HG02973 (cell line): ENCODE results near the gene SYNGR2.

Experiments used
- ATAC-seq: cut with Tn5 transposase; IDR thresholded peaks from one replicate; pipeline ENCODE4 v1.9.1; 2021; ENCODE audit warnings: moderate library complexity; ENCODE audit not compliant: unreplicated experiment

SYNGR2 gene, protein sequence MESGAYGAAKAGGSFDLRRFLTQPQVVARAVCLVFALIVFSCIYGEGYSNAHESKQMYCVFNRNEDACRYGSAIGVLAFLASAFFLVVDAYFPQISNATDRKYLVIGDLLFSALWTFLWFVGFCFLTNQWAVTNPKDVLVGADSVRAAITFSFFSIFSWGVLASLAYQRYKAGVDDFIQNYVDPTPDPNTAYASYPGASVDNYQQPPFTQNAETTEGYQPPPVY

DNA sequence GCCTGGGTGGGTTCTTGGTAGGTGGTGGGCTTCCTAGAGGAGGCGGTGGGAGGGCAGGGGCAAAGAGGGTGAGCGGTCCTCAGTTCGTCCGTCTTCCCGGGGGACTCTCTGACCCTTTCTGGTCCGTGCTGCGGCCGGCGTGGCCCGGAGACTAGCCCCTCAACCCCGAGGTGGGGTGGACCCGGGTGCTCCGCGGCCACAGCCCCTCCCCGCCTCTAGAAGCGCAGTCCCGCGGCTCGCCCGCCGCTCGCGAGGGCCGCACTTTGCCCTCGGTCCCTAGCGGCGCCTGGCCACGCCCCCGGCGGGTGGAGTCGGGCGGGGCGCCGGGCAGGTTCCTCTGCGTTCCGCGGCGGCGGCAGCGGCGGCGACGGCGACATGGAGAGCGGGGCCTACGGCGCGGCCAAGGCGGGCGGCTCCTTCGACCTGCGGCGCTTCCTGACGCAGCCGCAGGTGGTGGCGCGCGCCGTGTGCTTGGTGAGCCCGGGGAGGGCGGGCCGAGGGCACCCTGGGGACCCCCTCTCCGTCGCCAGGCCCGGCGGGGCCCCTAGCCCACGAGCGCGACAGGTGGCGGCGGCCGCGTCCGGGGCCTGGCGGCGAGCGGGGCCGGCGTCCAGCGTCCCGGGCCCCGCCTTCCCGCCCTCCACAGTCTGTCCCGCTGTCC lies at the start of gene SYNGR2:
Gene SYNGR2, plus strand, starts transcription at position 340 of the 661 bp plus-strand sequence. Its CDS starts 36 bp downstream, at position 376.
- peak; percentile 37 for ATAC-seq

DNA sequence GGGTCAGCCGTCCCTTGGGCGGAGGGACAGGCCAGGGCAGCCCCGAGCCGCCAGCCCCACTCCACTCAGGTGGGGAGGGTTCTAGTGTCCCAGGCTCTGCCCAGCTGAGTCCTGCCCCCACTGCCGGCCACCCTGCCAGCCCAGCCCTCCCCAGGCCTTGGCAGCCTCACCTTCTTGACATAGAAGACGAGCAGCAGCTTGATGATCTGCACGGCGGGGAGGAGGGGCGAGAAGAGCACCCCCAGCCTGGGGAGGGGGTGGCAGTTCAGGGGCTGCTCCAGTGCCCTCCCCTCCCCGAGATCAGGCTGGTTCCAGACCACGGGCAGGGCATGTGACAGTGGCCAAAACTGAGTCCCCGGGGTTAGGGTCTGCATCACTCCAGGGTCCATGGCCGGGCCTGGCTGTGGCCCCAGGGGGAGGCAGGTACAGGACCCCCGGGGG lies 49.6 kb upstream of the SYNGR2 start:
- no peak for ATAC-seq

DNA sequence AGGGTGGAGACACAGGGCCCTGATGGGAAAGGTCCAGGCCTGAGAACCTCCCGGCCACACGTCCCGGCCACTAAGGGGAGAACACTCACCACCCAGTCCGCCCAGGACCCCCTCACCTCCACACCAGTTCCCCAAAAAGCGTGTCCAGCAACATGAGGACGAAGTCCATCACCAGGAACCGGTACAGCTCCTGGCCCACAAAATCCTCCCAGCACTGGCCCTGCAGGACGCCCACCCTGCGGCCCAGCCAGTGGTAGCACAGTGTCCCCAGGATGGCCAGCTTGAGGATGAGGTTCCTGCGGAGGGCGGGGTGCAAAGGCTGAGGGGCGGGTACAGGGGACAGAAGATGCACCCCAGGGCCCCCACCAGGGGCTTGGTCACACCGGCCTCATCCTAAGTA lies 47.8 kb upstream of the SYNGR2 start:
- no peak for ATAC-seq

DNA sequence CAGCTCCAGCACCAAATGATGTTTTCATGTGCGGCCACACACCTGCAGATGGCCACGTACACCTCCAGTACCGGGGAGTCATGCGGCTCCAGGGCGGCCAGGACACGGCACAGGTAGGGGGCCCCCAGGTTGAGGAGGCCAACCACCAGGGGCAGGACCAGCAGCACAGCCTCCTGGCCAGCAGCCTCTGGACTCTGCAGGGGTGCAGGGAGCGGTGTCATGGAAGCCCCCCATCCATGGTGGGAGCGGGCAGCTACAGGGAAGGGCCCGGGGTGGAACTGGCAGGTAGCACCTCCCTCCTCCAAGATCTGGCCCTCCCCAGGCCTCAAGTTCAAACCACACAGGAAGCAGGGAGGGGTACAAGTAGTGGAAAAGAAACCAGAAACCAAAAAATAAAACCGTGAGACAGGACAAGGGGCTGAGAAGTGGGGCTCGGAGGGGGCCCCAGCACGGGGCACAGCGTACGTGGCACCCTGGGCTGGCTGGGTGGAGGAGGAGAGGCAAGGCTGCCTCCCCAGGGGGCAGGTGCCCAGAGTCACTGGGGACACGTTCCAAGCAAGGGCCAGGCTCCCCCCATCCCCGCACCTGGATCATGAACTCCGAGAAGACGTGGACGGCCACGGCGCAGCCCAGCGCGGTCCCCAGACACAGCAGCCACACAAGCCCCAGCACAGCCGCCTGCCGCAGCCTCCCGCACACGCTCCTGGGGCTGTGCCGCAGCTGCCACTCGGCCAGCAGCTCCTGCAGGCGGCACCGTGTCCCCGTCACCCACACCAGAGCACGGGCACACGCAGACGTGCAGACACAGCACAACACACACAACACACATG lies 47.2 kb upstream of the SYNGR2 start:
- no peak for ATAC-seq

DNA sequence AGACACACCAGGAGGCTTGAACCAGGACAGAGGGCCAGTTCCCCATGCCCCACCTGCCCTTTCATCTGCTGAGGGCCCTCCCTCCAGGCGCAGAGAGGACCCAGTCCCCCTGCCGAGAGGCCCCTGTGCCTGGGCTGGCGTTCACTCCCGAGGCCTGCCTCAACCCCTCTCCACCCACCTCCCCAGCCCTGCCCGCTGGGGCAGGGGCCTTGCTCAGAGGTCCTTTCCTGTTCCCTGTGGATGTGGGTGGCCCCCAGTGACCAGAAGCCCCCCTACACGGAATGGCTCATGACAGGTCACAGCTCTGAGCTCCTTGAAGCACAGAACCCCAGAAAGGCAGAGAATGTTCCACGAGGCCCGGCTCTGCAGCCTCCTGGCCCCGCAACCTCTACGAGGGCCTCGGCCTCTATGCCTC lies 46.6 kb upstream of the SYNGR2 start:
- ATAC-seq = no peak

DNA sequence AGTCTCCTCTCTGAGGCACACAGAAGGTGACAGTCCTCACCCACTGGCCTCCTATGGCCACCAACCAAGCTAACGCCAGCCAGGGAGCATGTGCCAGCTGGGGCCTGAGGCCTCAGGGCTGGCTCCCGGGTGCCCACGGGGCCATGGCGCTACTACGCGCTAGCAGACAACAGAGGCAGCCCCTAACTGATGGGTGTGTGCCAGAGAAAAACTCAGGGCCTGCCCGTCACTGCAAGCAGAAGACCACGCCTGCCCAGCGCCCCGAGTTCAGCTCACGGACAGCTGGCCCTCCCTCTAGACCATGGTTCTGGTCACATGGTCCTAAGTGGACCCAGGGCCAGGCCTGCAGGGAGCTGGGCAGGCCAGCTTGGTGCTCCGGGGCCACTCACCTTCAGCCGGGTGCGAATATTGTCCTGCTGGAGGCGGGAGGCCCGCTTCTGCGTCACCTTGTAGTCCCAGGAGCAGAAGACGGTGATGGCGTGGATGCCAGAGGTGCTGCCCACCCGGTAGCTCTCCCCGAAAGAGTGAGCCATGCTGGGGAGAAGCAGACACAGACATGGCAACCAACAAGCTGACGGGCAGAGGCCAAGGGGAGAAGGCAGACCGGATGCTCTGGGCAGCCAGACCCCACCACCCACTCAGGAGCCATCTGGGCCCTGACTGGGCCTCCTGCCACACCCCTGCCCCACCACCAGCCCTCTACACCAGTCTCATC lies 46.0 kb upstream of the SYNGR2 start:
- ATAC-seq = no peak

DNA sequence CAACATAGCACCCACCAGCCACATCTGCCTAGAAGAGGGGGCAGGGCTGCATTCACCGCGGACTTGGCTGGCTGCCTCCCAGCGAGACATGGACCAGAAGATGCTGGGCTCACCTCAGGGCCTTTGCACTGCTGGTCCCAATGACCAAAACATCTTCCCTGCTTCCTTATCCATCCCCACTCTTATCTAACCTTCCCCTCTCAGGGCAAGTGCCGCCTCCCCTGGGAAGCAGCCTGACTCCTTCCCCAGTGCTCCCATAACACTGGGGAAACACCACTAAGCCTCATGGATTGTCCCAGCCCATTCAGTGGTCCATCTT lies 45.5 kb upstream of the SYNGR2 start:
- ATAC-seq = no peak

DNA sequence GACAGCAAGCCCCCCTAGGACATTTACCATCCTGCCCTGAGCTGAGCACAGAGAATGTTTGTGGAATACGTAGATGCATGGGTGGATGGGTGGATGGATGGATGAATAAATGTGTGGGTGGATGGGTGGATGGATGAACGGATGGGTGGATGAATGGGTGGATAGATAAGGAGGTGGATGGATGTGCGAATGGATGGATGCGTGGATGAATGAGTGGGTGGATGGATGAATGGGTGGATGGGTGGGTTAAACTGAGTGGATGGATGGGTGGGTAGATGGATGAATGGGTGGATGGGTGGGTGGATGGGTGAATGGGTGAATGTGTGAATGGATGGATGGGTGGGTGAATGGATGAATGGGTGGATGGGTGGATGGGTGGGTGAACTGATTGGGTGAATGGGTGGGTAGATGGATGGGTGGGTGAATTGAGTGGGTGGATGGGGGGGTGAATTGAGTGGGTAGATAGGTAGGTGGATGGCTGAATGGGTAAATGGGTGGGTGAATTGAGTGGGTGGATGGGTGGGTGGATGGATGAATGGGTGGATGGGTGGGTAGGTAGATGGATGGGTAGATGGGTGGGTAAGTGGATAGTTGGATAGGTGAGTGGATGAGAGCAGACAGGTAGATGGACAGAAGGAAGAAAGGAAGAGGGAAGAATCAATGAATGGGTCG lies 45.0 kb upstream of the SYNGR2 start:
- no peak for ATAC-seq

DNA sequence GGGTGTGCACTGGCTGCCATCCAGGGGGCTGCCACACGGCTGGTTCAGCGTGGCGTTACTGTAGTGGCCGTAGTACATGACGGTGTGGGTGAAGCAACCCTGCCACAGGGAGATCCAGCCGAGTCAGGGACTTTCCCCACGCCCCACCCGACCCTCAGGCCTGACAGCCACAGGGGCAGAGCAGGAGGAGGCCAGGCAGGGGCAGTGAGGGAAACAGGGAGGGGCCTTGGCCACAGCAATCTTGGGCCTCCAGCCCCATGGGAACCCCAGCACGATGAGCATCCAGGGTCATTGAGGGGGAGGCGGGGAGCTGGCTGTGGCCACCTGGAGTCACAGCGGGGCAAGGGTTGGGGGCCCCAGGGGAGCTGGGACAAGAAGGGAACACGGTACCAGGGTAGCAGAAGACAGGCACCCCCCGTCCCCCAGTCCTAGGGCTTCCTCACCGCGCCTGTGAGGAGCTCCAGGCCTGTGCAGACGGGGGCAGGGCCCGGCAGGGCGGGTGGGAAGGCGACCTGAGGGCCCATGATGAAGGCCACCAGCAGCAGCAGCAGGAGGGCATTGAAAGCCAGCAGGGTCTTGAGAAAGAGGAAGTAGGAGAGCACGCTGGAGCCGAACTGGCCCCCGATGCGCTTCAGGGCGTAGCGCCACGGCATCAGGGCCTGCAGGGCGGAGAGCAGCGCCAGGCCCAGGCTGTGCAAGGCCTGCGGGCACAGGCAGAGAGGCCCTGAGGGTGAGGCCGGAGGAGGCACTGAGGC lies 44.1 kb upstream of the SYNGR2 start:
- ATAC-seq = no peak

DNA sequence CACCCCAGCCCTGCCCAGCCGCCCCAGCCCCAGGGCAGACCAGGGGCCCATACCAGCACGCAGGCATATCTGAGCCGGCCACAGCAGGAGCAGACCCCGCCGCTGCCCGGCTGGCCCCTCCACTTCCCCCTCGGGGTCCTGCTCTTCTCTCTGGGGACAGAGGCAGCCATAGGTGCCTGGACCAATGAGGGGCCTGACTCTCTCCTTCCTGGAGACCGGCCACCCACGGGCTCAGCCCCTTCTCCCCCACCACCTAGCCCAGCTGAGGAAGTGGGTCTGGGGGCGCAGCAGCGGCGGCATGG lies 43.6 kb upstream of the SYNGR2 start:
- no peak for ATAC-seq

DNA sequence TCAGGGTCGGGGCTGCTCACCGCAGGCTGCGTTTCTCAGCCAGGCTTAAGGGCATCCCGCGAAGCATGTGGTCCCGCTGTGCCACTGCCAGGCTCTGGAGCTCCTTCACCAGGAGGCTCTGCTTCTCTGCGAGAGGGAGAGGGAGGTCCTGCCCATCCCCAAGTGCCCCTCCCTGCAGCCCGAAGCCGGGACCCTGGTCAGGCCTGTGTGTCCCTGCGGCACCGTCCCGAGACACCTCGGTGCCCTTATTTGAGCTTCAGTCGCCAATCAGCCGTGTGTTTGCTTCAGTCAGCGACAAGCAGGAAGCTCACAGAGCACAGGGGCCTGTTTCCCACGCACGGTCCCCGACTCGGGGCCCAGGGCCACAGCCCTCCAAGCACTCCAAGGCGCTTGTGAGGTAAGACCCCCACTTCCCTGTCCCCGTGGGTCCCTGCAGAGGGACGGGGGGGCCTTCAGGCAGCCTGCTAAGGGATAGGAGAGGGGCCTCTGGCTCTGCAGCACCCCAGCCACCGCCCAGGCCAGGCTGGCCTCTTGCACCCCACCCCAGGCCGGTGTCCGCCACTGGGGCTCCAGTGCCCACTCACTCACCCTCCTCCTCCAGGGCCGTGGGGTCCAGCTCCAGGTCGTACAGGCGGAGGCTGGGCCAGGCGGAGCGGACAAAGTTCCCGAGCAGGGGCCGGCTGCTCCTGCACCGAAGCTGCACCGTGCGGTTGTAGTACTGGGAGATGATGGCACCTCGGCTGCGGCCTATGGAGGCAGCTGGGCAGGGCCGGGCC lies 43.1 kb upstream of the SYNGR2 start:
- ATAC-seq = no peak

DNA sequence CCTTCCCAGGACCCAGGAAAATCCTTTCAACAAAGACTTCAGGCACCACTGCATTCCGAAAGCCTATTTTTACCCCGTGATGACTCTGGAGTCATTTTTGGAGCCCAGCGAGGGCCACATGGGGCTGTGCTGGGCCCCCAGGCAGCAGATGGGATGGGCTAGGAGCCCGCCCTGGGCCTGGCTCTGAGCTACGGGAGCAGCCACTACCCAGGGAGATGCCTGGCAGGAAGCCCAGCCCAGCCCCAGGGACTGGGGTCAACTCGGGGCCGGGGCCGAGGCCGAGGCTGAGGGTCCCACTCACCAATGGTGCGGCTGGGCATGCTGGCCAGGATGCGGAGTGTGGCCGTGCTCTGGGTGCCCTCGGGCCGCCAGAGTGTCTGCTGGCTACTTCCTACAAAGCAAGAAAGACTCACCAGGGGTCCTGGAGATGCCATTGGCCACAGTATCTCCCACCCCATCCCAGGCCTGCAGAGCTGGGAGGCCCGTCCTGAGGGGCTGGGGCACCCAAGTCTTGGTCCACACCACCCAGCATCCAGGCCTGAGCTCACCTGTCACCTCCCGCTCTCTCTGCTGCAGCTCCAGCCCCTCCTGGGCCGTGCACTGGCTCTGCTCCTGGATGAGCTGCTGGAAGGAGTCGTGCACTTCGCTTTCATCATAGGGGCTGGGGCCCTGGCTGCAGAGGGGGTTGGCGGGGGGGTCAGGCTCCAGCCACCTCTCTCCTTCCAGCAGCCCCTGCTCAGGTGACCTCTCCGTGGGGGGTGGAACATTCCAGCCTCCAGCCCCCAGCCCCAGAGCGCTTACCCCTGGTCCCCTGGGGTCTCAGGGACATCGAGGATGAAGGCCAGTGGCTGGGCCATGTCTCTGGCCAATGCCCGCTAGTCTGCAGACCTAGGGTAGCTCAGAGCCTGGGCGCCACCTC lies 42.1 kb upstream of the SYNGR2 start:
- no peak for ATAC-seq

DNA sequence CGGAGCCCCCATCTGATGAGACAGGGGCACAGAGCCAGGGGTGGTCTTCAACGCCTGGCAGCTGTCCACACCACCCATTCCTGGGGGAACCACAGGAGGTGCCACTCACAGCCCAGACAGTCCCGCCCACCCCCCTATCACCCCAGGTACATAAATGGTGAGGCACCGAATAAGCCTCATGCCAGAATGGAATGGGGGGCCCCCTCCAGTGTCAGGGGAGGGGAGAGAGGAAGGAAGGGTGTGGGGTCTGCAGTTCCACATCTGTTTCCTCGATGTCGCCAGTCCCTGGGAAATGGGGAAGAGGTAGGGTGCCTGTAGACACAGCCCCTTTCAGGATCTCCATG lies 41.5 kb upstream of the SYNGR2 start:
- no peak for ATAC-seq

DNA sequence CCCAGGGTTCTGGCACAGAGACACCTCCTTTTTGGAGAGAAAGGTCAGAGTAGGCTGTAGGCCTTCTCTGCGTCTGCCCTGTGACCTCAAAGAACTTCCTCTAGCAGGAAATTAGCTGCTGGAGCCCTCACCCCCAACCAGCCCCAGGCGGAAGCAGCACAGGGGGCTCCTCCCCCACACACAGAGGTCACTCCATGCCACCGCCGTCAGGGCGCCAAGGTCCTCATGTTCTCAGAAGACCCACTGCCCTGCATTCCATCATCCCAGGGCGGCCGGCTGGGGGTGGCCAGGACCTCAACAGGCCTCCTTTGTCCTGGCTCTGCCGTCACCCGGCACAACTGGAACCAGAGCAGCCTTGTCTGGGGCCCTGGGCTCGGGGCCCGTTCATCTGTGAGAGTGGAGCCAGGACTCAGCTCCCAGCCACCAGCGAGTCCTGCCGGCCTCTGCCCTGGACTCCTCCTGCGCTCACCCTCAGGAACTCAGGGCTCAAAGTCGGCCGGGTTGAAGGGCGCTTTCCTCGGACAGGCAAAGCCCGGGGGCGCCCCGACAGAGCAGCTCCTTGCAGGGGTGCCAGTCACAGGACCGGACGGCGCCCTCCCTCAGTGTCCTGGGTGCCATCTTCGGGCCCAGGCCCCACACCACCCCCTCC lies 41.0 kb upstream of the SYNGR2 start:
- no peak for ATAC-seq

DNA sequence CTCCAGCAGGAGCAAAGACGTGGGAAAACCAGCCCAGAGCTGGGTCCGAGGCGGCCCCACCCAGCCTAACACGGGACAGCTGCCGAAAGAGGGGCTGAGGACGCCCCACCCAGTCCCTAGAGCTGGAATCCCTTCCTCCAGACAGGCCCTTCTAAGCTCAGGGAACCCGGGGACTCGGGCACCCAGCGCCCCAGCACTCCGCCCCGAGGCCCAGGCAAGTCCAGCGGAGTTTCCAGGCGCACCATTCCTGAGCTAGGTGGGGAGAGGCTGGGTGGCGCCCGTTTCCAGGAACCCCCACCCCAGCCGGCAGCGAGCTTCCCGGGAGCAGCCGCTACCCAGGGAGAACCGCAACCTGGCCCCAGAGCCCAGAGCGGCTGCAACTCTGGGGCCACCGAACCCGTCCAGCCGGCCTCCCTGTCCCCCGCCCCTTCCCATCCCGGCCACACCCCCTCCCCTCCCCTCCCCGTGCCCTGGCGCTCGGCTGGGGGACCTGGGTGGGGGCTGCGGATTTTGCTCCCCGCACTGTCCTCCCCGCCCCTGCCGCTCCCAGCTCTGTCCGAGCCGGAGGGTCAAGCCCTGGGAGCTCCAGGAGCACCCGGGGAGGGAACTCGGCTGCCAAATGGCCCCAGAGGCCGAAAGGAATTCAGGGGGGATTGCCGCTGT lies 40.4 kb upstream of the SYNGR2 start:
- ATAC-seq = no peak

DNA sequence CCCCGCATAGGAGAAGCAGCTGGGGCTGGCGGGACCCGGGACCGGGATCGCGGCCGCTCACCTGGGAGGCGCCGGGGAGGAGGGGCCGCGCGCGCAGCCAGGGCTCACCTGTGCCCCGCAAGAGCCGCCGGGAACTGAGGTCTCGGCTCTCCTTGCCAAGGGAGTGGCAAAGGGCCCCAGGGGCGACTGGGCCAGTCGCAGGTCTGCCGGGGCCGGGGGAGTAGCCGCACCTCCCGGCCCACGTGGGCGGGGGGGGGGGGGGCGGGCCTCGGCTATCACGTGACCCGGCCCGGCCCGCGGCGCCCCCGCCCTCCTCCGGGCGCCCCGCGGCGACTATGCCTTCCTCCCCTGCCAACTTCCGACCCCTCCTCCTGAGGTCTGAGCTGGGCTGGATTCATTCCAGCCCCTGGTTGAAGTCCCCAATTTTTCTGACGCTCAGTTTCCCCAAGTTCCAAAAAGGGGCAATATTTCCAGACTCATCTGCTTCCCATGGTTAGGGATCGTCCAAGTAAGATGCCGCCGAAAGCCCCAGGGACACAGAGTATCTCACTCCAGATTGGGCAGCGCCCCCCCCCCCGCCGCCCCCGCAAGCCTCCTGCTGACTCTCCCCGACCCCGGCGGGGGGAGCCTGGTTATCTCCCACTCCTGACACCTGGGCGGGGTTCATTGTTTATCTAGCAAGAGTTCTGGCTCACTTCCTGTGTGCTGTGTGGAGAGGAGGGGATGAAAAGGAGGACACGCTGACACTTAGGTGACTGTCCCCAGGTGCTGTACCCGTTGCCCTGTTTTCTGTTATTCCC lies 39.6 kb upstream of the SYNGR2 start, which contains the start of gene TMC6:
Gene TMC6, minus strand, starts transcription at position 205 of the 800 bp plus-strand sequence. CDS start 1,923 bp downstream, outside the sequence.
- ATAC-seq = no peak
